ENCODE data around the gene INPP5F.
"Not testable (repeated sequence)": the region's sequence is repeated elsewhere in the genome, so short reads cannot be mapped to it uniquely, and the experiment has no call there.

The INPP5F gene

GRCh38 chr10:119780879-119781480 lies 55.1 kb downstream of the INPP5F start:
- no peak for DNase-seq

- DNase-seq: no peak
Observed at GRCh38 chr10:119781498-119781897, 55.6 kb downstream of the INPP5F start.

GRCh38 chr10:119782981-119783664 lies 57.3 kb downstream of the INPP5F start:
- DNase-seq: no peak

GRCh38 chr10:119783665-119784027 lies 57.8 kb downstream of the INPP5F start:
- DNase-seq: no peak

GRCh38 chr10:119784340-119785067 lies 58.7 kb downstream of the INPP5F start:
- DNase-seq: peak; percentile 24

GRCh38 chr10:119786117-119786769 lies 60.4 kb downstream of the INPP5F start:
- DNase-seq: no peak

- not testable (repeated sequence) for DNase-seq
Observed at GRCh38 chr10:119795101-119795500, 69.3 kb downstream of the INPP5F start.

GRCh38 chr10:119796039-119796438 lies 70.2 kb downstream of the INPP5F start:
- DNase-seq: no peak

- no peak for DNase-seq
Observed at GRCh38 chr10:119801176-119801575, 75.3 kb downstream of the INPP5F start.

GRCh38 chr10:119801998-119802538 lies 76.2 kb downstream of the INPP5F start:
- no peak for DNase-seq

- no peak for DNase-seq
Observed at GRCh38 chr10:119803264-119803663, 77.4 kb downstream of the INPP5F start.

- DNase-seq: no peak
Observed at GRCh38 chr10:119805702-119806230, 79.9 kb downstream of the INPP5F start.

GRCh38 chr10:119806334-119807130 lies 80.7 kb downstream of the INPP5F start:
- no peak for DNase-seq

- no peak for DNase-seq
Observed at GRCh38 chr10:119807960-119808697, 82.3 kb downstream of the INPP5F start.

- DNase-seq: no peak
Observed at GRCh38 chr10:119811122-119811521, 85.3 kb downstream of the INPP5F start.

- DNase-seq: no peak
Observed at GRCh38 chr10:119812684-119813083, 86.8 kb downstream of the INPP5F start.

GRCh38 chr10:119815671-119816070 lies 89.8 kb downstream of the INPP5F start:
- no peak for DNase-seq

GRCh38 chr10:119817991-119818888 lies 92.4 kb downstream of the INPP5F start:
- no peak for DNase-seq

GRCh38 chr10:119818889-119819270 lies 93.0 kb downstream of the INPP5F start:
- DNase-seq: no peak

GRCh38 chr10:119821182-119821581 lies 95.3 kb downstream of the INPP5F start:
- DNase-seq: no peak
